ENCODE measurements around the gene ZNF260. TPM values are rescaled to one million over a fixed set of nuclear protein-coding genes. Genes with fewer than 3 reads are reported as not detected.
A peak's percentile ranks its signal among the peaks of the same experiment; 100 is the strongest.

ZNF260 gene
- total RNA-seq, 1 donor from 2014 or later: 35.7 TPM

- peak overlapping the region; percentile 100 for H3K4me3 Mint-ChIP-seq
- H3K9me3 Mint-ChIP-seq: peaks cover 9% of the 10 kb centered on the region
- no peak for TF ChIP-seq CTCF (conservative IDR thresholded peaks at IDR 0.05)
- H3K36me3 Mint-ChIP-seq: peaks cover 42% of the 10 kb centered on the region
- H3K4me1 Mint-ChIP-seq (ENCODE audit: unreplicated experiment): peaks cover 11% of the 10 kb centered on the region
- H3K27ac Mint-ChIP-seq: peak overlapping the region; percentile 100
- no peaks in the 10 kb centered on the region for H3K27me3 Mint-ChIP-seq
- DNase-seq (ENCODE audit: extremely low spot score, unreplicated experiment): no peak
Measured at GRCh38 chr19:36488846-36489117, 39.3 kb downstream of the ZNF260 start.

- Mint-ChIP-seq H3K27me3 (no peaks in the 10 kb centered on the region), H3K36me3 (peaks cover 46% of the 10 kb centered on the region), H3K4me3 (peak overlapping the region; percentile 100), H3K9me3 (peaks cover 9% of the 10 kb centered on the region), H3K27ac (peak overlapping the region; percentile 100), H3K4me1 (ENCODE audit: unreplicated experiment) (peaks cover 11% of the 10 kb centered on the region)
- no peak for TF ChIP-seq CTCF (conservative IDR thresholded peaks at IDR 0.05)
- no peak for DNase-seq (ENCODE audit: extremely low spot score, unreplicated experiment)
Measured at GRCh38 chr19:36488118-36488845, 39.8 kb downstream of the ZNF260 start.

GRCh38 chr19:36483653-36484052 is 44.4 kb downstream of the ZNF260 start:
- H3K27ac Mint-ChIP-seq: no peak overlapping the region
- TF ChIP-seq CTCF (conservative IDR thresholded peaks at IDR 0.05): no peak
- peaks cover 64% of the 10 kb centered on the region for H3K36me3 Mint-ChIP-seq
- peaks cover 5% of the 10 kb centered on the region for H3K9me3 Mint-ChIP-seq
- DNase-seq (ENCODE audit: extremely low spot score, unreplicated experiment): no peak
- no peaks in the 10 kb centered on the region for H3K27me3 Mint-ChIP-seq
- H3K4me1 Mint-ChIP-seq (ENCODE audit: unreplicated experiment): peaks cover 7% of the 10 kb centered on the region
- H3K4me3 Mint-ChIP-seq: no peak overlapping the region

GRCh38 chr19:36482876-36483275 is 45.2 kb downstream of the ZNF260 start:
- Mint-ChIP-seq H3K27ac (no peak overlapping the region), H3K27me3 (no peaks in the 10 kb centered on the region), H3K36me3 (peaks cover 60% of the 10 kb centered on the region), H3K4me1 (ENCODE audit: unreplicated experiment) (peaks cover under 1% of the 10 kb centered on the region), H3K4me3 (no peak overlapping the region), H3K9me3 (peaks cover 5% of the 10 kb centered on the region)
- DNase-seq (ENCODE audit: extremely low spot score, unreplicated experiment): no peak
- no peak for TF ChIP-seq CTCF (conservative IDR thresholded peaks at IDR 0.05)

Other genes with a start within 250 kb of the ZNF260 start
- 7.6 and 10.9 TPM in 2 replicates for gene ZFP14, start 149.1 kb downstream of the ZNF260 start, total RNA-seq (ENCODE audit: low replicate concordance)
- 6.0 and 13.0 TPM in 2 replicates for gene ZFP82, start 109.6 kb downstream of the ZNF260 start, total RNA-seq (ENCODE audit: low replicate concordance)
- 14.1 and 22.1 TPM in 2 replicates for gene ZNF566, start 38.7 kb downstream of the ZNF260 start, total RNA-seq (ENCODE audit: low replicate concordance)
- gene ZNF529, start 45.0 kb upstream of the ZNF260 start, total RNA-seq (ENCODE audit: low replicate concordance): 19.3 and 23.9 TPM in 2 replicates
- 9.5 and 17.5 TPM in 2 replicates for gene ZNF382, start 77.0 kb upstream of the ZNF260 start, total RNA-seq (ENCODE audit: low replicate concordance)
- gene ZNF461, start 138.6 kb upstream of the ZNF260 start, total RNA-seq (ENCODE audit: low replicate concordance): 9.8 and 11.3 TPM in 2 replicates
- gene ZNF567, start 159.3 kb upstream of the ZNF260 start, total RNA-seq (ENCODE audit: low replicate concordance): 10.4 and 12.3 TPM in 2 replicates
- gene ZNF850, start 244.5 kb upstream of the ZNF260 start, total RNA-seq (ENCODE audit: low replicate concordance): 10.4 and 11.3 TPM in 2 replicates

Data from type B pancreatic cell (in vitro differentiated cells).